Stimulated activated naive CD8-positive, alpha-beta T cell treated with anti-CD3 and anti-CD28 coated beads, Interleukin-15, Interleukin-2, amounts not matched to agents 100 ng/mL and 50 ng/mL, for 24 hours (primary cell): Measurements from ENCODE around the gene MYO7A.

Experiments
- H3K27ac Mint-ChIP-seq: one replicate; pipeline ENCODE4 v1.8.0; 2021; ENCODE audit warnings: mild to moderate bottlenecking, mixed read lengths
- H3K27me3 Mint-ChIP-seq: one replicate; pipeline ENCODE4 v1.8.0; 2021; ENCODE audit warnings: mixed read lengths
- H3K36me3 Mint-ChIP-seq: one replicate; pipeline ENCODE4 v1.8.0; 2021; ENCODE audit warnings: low read depth, mixed read lengths
- H3K4me1 Mint-ChIP-seq: one replicate; pipeline ENCODE4 v1.8.0; 2021; ENCODE audit warnings: low read depth, mixed read lengths
- H3K4me3 Mint-ChIP-seq: one replicate; pipeline ENCODE4 v1.8.0; 2021; ENCODE audit warnings: mild to moderate bottlenecking, mixed read lengths
- H3K9me3 Mint-ChIP-seq: one replicate; pipeline ENCODE4 v1.8.0; 2021; ENCODE audit warnings: mixed read lengths

Gene MYO7A

DNA sequence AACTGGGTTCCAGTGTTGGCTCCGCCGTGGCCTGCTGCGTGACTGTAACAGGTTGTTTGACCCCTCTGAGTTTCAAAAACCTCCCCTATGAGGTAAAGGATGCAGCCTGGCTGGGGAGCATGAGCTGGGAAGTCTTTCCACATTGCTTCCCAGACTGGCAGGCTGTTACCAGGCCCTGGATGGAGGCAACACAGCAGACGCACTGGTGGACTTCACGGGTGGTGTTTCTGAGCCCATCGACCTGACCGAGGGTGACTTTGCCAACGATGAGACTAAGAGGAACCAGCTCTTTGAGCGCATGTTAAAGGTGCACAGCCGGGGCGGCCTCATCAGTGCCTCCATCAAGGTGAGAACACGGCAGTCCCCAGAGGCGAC is 14.0 kb upstream of the MYO7A start:
- H3K9me3 Mint-ChIP-seq, result no peaks in the 10 kb centered on the region
- H3K27me3 Mint-ChIP-seq, result no peaks in the 10 kb centered on the region
- H3K27ac Mint-ChIP-seq, result no peak overlapping the region
- no peak overlapping the region for H3K4me3 Mint-ChIP-seq
- no peaks in the 10 kb centered on the region for H3K4me1 Mint-ChIP-seq
- H3K36me3 Mint-ChIP-seq, result no peaks in the 10 kb centered on the region

- H3K9me3 Mint-ChIP-seq, result no peaks in the 10 kb centered on the region
- H3K4me3 Mint-ChIP-seq, result no peak overlapping the region
- H3K36me3 Mint-ChIP-seq, result no peaks in the 10 kb centered on the region
- H3K27me3 Mint-ChIP-seq, result no peaks in the 10 kb centered on the region
- no peaks in the 10 kb centered on the region for H3K4me1 Mint-ChIP-seq
- no peak overlapping the region for H3K27ac Mint-ChIP-seq
Measured at GRCh38 chr11:77115181-77115611, 12.8 kb upstream of the MYO7A start.

DNA sequence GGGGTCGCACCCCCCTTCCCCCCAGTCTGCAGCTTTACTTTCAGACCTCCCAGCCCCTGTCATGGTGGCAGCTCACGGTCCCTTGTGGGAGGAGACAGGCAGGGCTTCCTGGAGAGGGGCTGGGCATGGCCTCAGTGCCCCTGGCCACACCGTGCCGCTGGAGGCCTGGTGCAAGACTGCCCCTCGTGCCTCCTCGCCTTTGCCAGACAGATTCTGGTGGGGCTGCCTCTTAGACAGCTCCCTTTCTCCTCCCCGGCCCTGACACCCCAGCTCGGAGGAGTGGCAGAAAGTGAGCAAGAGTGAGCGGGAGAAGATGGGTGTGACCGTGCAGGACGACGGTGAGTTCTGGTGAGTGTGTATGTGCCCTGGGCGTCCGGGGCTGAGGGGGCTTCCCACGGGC is 12.1 kb upstream of the MYO7A start:
- Mint-ChIP-seq H3K27me3 (no peaks in the 10 kb centered on the region), H3K4me3 (no peak overlapping the region), H3K27ac (no peak overlapping the region), H3K4me1 (no peaks in the 10 kb centered on the region), H3K9me3 (no peaks in the 10 kb centered on the region), H3K36me3 (no peaks in the 10 kb centered on the region)

- Mint-ChIP-seq H3K27ac (no peak overlapping the region), H3K9me3 (no peaks in the 10 kb centered on the region), H3K36me3 (no peaks in the 10 kb centered on the region), H3K27me3 (no peaks in the 10 kb centered on the region), H3K4me1 (no peaks in the 10 kb centered on the region), H3K4me3 (no peak overlapping the region)
Measured at GRCh38 chr11:77117492-77117891, 10.6 kb upstream of the MYO7A start.

- no peak overlapping the region for H3K27ac Mint-ChIP-seq
- H3K9me3 Mint-ChIP-seq, result no peaks in the 10 kb centered on the region
- no peaks in the 10 kb centered on the region for H3K36me3 Mint-ChIP-seq
- H3K4me3 Mint-ChIP-seq, result no peak overlapping the region
- H3K27me3 Mint-ChIP-seq, result no peaks in the 10 kb centered on the region
- H3K4me1 Mint-ChIP-seq, result no peaks in the 10 kb centered on the region
Measured at GRCh38 chr11:77118086-77118485, 10.0 kb upstream of the MYO7A start.

- Mint-ChIP-seq H3K27me3 (no peaks in the 10 kb centered on the region), H3K9me3 (no peaks in the 10 kb centered on the region), H3K27ac (no peak overlapping the region), H3K4me3 (no peak overlapping the region), H3K4me1 (no peaks in the 10 kb centered on the region), H3K36me3 (no peaks in the 10 kb centered on the region)
Measured at GRCh38 chr11:77118971-77119370, 9.1 kb upstream of the MYO7A start.

DNA sequence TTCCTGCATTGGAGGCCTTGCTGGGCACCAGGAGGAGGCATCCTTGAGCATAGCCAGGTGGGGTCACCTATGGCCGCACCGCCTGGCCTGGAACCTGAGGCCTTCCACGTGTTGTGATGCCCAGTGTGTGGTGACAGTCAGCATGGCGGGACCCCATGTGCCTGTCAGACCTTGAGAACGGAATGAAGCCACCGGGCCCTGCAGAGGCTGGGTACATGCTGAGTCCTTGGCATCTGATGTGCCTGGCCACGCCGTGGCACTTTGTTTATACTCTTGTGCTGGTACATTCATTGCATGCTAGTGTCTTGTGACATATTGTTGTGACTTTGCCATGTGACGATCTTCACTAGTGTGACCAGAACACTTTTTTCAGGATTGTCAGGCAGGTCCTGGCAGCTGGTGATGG is 8.5 kb upstream of the MYO7A start:
- Mint-ChIP-seq H3K27ac (no peak overlapping the region), H3K4me3 (no peak overlapping the region), H3K27me3 (no peaks in the 10 kb centered on the region), H3K4me1 (no peaks in the 10 kb centered on the region), H3K9me3 (no peaks in the 10 kb centered on the region), H3K36me3 (no peaks in the 10 kb centered on the region)

- no peaks in the 10 kb centered on the region for H3K27me3 Mint-ChIP-seq
- no peaks in the 10 kb centered on the region for H3K4me1 Mint-ChIP-seq
- no peaks in the 10 kb centered on the region for H3K36me3 Mint-ChIP-seq
- no peaks in the 10 kb centered on the region for H3K9me3 Mint-ChIP-seq
- no peak overlapping the region for H3K27ac Mint-ChIP-seq
- no peak overlapping the region for H3K4me3 Mint-ChIP-seq
Measured at GRCh38 chr11:77120571-77120970, 7.5 kb upstream of the MYO7A start.

- H3K4me1 Mint-ChIP-seq, result no peaks in the 10 kb centered on the region
- H3K27me3 Mint-ChIP-seq, result no peaks in the 10 kb centered on the region
- H3K4me3 Mint-ChIP-seq, result no peak overlapping the region
- H3K36me3 Mint-ChIP-seq, result no peaks in the 10 kb centered on the region
- no peaks in the 10 kb centered on the region for H3K9me3 Mint-ChIP-seq
- H3K27ac Mint-ChIP-seq, result no peak overlapping the region
Measured at GRCh38 chr11:77121096-77121640, 6.9 kb upstream of the MYO7A start.

DNA sequence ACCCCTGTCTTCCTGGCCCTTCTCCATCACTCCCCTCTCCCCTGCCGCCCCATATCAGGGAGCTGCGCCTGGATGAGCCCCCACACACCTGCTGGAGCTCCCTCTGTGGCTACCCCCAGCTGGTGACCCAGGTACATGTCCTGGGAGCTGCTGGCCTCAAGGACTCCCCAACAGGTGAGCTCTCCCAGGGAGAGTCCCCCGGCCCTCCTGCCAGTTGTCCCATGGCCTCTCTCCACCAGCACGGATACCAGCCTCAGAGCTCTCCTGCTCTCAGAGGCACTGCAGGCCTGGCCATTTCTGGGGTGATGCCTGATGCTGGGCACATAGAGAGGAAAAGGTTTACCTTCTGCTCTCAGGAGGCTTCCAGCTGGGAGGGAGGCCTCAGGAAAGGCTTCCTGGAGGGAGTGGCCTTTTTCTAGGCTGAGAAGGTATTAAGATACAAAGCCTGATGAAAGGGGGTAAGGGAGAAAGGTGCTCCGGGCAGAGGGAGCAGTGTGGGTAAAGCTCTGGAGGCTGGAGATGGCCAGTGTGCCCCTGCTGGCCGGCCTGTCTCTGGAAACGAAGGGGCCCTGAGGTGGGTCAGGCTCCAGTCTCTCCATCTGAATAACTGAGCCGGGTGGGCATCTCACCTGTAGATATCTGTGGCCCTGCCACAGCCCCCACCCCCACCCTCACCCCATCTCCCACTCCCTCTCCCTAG is 6.0 kb upstream of the MYO7A start:
- H3K27ac Mint-ChIP-seq, result no peak overlapping the region
- H3K27me3 Mint-ChIP-seq, result no peaks in the 10 kb centered on the region
- H3K9me3 Mint-ChIP-seq, result no peaks in the 10 kb centered on the region
- H3K4me1 Mint-ChIP-seq, result no peaks in the 10 kb centered on the region
- H3K36me3 Mint-ChIP-seq, result no peaks in the 10 kb centered on the region
- no peak overlapping the region for H3K4me3 Mint-ChIP-seq

DNA sequence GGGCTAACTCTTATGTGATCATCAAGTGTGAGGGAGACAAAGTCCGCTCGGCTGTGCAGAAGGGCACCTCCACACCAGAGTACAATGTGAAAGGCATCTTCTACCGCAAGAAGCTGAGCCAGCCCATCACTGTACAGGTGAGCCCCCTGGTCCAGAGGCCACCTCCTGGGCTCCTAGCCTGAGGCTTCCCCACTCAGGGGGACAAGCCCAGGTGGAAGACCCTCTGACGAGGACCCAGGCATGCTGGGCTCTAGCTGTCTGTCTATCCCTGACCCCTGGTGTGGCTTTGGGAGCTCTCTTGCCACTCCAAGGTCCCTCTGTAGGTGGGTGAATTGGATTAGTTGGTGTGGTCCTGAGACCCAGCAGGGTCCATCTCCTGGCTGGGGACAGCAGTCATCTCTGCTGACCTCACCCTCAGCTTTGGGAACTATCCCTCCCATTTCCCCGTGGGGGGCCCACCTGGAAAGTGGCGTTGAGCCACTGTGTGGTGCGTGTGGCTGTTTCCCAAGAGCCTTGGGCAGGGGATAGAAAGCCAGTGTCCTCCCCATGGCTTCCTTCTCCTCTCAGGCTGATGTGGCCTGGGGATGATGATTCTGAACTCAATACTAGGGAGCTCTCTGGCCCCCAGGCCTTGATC is 5.4 kb upstream of the MYO7A start:
- H3K4me1 Mint-ChIP-seq, result peaks cover 6% of the 10 kb centered on the region
- H3K27me3 Mint-ChIP-seq, result no peaks in the 10 kb centered on the region
- H3K4me3 Mint-ChIP-seq, result no peak overlapping the region
- H3K36me3 Mint-ChIP-seq, result no peaks in the 10 kb centered on the region
- H3K27ac Mint-ChIP-seq, result no peak overlapping the region
- H3K9me3 Mint-ChIP-seq, result no peaks in the 10 kb centered on the region

DNA sequence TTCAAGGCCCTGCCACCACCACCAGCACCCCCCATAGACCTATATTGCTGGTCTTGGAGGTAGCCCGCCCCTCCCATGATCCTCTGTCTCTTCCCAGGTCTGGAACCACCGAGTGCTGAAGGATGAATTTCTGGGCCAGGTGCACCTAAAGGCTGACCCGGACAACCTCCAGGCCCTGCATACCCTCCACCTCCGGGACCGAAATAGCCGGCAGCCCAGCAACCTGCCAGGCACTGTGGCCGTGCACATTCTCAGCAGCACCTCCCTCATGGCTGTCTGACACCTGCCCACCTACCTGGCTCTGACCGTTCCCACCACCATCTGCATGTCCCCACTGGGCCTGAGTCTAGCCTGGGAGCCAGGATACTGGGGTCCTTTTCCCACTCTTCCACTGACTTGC is 4.5 kb upstream of the MYO7A start:
- Mint-ChIP-seq H3K4me3 (no peak overlapping the region), H3K27me3 (no peaks in the 10 kb centered on the region)

DNA sequence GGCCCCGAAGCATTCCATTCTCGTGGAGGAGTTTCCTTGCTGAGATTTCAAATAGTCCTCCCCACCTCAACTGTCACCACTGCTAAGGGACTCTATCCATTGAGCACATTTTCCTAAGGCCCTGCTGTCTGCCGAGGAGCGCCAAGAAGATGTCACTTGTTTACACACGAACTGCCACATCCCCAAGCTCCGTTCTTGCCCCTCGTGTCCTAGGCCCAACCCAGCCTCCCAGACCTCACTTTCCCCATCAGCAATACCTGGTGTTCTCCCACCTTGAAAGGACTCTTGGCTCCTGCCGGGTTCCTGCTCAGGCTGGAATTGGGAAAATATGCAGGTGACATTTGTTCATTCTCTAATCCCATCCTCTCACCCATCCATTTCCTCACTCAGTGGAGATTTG is 4.0 kb upstream of the MYO7A start:
- Mint-ChIP-seq H3K36me3 (no peaks in the 10 kb centered on the region), H3K4me1 (peaks cover 6% of the 10 kb centered on the region), H3K9me3 (no peaks in the 10 kb centered on the region), H3K4me3 (no peak overlapping the region), H3K27ac (no peak overlapping the region), H3K27me3 (no peaks in the 10 kb centered on the region)

More for the DNA sequence above, 4.5 kb upstream of the MYO7A start:
- Mint-ChIP-seq H3K4me1 (peaks cover 6% of the 10 kb centered on the region), H3K27ac (no peak overlapping the region), H3K9me3 (no peaks in the 10 kb centered on the region), H3K36me3 (no peaks in the 10 kb centered on the region)

DNA sequence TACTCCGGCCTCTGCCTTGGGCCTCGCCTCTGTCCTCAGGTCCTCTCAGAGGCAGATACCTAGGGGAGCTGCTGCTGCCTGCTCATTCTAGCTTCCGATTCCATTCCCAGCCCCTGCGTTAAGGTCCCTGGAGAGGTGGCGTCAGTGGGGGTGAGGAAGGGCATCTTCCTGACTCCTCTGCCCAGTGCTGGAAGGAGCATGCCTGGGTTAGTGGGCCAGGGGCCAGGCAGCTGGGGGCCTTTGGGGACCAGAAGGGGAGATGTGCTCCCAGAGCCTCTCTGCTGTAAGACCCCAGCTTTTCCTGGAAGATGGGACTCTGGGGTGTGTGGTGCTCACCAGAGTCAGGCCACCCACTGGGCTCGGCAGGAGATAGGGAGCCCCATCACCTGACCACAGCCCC is 3.6 kb upstream of the MYO7A start:
- Mint-ChIP-seq H3K9me3 (no peaks in the 10 kb centered on the region), H3K36me3 (no peaks in the 10 kb centered on the region), H3K27ac (no peak overlapping the region), H3K4me1 (peaks cover 6% of the 10 kb centered on the region), H3K27me3 (no peaks in the 10 kb centered on the region), H3K4me3 (no peak overlapping the region)

DNA sequence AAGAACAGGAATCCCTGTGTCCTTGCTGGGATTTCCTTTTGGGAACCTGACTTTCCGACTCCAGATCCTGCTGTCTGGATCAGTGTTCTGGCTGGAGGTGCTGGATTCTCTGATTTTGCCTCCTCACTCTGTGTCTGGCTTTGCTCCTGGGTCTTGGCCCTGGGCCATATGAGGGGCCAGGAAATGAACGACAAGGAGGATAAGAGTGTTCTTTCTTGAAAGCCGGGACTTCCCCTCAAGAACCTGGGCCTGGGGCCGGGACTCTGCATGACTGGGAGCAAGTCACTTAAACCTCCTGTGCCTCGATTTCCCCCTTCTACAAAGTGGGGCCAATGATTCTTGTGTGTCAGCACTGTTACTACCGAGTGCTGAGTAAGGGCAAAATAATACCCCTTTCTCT is 2.9 kb upstream of the MYO7A start:
- H3K27ac Mint-ChIP-seq, result no peak overlapping the region
- H3K27me3 Mint-ChIP-seq, result no peaks in the 10 kb centered on the region
- H3K4me1 Mint-ChIP-seq, result peaks cover 6% of the 10 kb centered on the region
- no peak overlapping the region for H3K4me3 Mint-ChIP-seq
- H3K9me3 Mint-ChIP-seq, result no peaks in the 10 kb centered on the region
- no peaks in the 10 kb centered on the region for H3K36me3 Mint-ChIP-seq

DNA sequence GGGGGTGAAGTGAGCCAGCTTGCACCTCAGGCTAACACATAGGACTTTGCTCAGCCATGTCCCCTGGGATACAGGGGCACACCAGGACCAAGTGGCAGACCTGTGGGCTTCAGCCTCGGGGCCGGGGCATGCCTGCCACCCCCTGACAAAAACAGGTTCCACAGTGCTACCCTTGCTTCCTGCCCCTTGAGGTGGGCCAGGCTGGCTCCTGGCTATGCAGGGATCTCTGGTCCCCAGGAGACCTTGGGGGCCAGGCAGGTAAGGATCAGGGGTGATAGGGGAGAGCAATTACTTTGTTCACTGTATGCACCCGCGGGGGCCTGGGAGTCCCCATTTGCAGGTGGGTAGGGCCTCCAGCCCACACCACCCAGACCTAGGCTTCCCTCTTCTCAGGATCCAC is 2.4 kb upstream of the MYO7A start:
- Mint-ChIP-seq H3K4me1 (peaks cover 6% of the 10 kb centered on the region), H3K27ac (no peak overlapping the region), H3K4me3 (no peak overlapping the region), H3K9me3 (no peaks in the 10 kb centered on the region), H3K36me3 (no peaks in the 10 kb centered on the region), H3K27me3 (no peaks in the 10 kb centered on the region)
